Measurements from ENCODE around the gene NAALADL2.

NAALADL2 gene

DNA sequence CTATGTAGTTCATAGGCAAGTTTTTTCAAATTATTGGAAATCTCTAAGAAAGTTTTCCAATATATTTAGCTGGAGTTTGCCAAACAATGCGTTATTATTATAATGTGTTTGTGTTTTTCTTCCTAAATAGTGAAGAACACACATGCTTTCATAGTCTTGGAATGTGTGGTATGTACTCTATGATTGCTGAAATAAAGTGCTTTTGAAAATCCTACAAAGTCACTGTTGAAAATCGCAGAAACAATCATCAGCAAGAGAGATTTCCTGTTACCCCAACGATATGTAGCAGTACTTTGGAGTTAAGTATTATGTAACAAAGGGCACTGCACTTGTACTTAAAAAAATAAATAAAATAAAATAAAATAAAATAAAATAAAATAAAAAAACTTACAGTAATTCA is 796.2 kb downstream of the NAALADL2 start:
- H2AFZ ChIP-seq (ENCODE audit: low read depth, low read length, severe bottlenecking), result no peak overlapping the region
- H3F3A ChIP-seq (ENCODE audit: insufficient read depth), result no peaks in the 10 kb centered on the region
- H3K36me3 ChIP-seq (ENCODE audit: low read length), result no peaks in the 10 kb centered on the region
- H3K9me2 ChIP-seq (replicated peaks; ENCODE audit: insufficient read depth, low read length), result no peaks in the 10 kb centered on the region
- H3K27ac ChIP-seq (ENCODE audit: low read depth, low read length), result no peak overlapping the region
- no peaks in the 10 kb centered on the region for H3K27me3 ChIP-seq (ENCODE audit: low read length)
- no peak overlapping the region for H3K4me3 ChIP-seq (ENCODE audit: insufficient read depth, low read length, poor library complexity, severe bottlenecking)
- H4K20me1 ChIP-seq (ENCODE audit: low read depth, low read length), result no peaks in the 10 kb centered on the region
- TF ChIP-seq, protein P1, sequence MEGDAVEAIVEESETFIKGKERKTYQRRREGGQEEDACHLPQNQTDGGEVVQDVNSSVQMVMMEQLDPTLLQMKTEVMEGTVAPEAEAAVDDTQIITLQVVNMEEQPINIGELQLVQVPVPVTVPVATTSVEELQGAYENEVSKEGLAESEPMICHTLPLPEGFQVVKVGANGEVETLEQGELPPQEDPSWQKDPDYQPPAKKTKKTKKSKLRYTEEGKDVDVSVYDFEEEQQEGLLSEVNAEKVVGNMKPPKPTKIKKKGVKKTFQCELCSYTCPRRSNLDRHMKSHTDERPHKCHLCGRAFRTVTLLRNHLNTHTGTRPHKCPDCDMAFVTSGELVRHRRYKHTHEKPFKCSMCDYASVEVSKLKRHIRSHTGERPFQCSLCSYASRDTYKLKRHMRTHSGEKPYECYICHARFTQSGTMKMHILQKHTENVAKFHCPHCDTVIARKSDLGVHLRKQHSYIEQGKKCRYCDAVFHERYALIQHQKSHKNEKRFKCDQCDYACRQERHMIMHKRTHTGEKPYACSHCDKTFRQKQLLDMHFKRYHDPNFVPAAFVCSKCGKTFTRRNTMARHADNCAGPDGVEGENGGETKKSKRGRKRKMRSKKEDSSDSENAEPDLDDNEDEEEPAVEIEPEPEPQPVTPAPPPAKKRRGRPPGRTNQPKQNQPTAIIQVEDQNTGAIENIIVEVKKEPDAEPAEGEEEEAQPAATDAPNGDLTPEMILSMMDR (IDR thresholded peaks at IDR 0.05; ENCODE audit: insufficient read depth, low read length, poor library complexity, severe bottlenecking), result no peak
- TF ChIP-seq EZH2phosphoT487 (conservative IDR thresholded peaks at IDR 0.05; ENCODE audit: low read length), result no peak
- no peak overlapping the region for H3K9ac ChIP-seq (ENCODE audit: low read length)
- H3K79me2 ChIP-seq (ENCODE audit: insufficient read depth, low read length), result no peaks in the 10 kb centered on the region
- H3K4me2 ChIP-seq (ENCODE audit: low read depth, low read length, poor library complexity, severe bottlenecking), result no peak overlapping the region
- no peaks in the 10 kb centered on the region for H3K9me3 ChIP-seq (ENCODE audit: insufficient read depth, low read length)

DNA sequence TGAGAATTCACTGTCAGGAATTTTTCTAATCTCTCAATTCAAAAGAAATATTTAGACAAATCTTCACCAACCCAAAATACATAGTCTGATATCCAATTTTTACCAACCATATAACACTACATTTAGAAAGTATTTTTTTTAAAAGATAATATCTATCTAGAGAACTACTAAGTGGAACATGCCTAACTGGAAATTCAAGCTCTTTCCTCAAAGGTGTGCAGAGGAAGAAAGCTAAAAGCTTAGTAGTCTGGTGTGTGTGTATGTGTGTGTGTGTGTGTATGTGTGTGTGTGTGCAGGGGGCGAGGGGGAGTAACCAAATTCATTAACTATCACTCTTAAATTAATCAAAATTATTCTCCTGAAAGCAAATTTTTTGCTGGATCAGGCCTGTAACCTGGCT is 797.3 kb downstream of the NAALADL2 start:
- H3K4me3 ChIP-seq (ENCODE audit: insufficient read depth, low read length, poor library complexity, severe bottlenecking), result no peak overlapping the region
- H3K27ac ChIP-seq (ENCODE audit: low read depth, low read length), result no peak overlapping the region
- no peak overlapping the region for H3K9ac ChIP-seq (ENCODE audit: low read length)
- no peaks in the 10 kb centered on the region for H3K9me3 ChIP-seq (ENCODE audit: insufficient read depth, low read length)
- no peaks in the 10 kb centered on the region for H3K79me2 ChIP-seq (ENCODE audit: insufficient read depth, low read length)
- no peak for TF ChIP-seq EZH2phosphoT487 (conservative IDR thresholded peaks at IDR 0.05; ENCODE audit: low read length)
- TF ChIP-seq, protein P1 (IDR thresholded peaks at IDR 0.05; ENCODE audit: insufficient read depth, low read length, poor library complexity, severe bottlenecking), result no peak
- no peaks in the 10 kb centered on the region for H4K20me1 ChIP-seq (ENCODE audit: low read depth, low read length)
- no peak overlapping the region for H2AFZ ChIP-seq (ENCODE audit: low read depth, low read length, severe bottlenecking)
- no peaks in the 10 kb centered on the region for H3K36me3 ChIP-seq (ENCODE audit: low read length)
- H3K4me2 ChIP-seq (ENCODE audit: low read depth, low read length, poor library complexity, severe bottlenecking), result no peak overlapping the region
- H3F3A ChIP-seq (ENCODE audit: insufficient read depth), result no peaks in the 10 kb centered on the region
- no peaks in the 10 kb centered on the region for H3K9me2 ChIP-seq (replicated peaks; ENCODE audit: insufficient read depth, low read length)
- no peaks in the 10 kb centered on the region for H3K27me3 ChIP-seq (ENCODE audit: low read length)

GRCh38 chr3:175659670-175660350 is 800.7 kb downstream of the NAALADL2 start:
- Histone ChIP-seq H3K9ac (ENCODE audit: low read length) (no peak overlapping the region), H3F3A (ENCODE audit: insufficient read depth) (no peaks in the 10 kb centered on the region), H3K27ac (ENCODE audit: low read depth, low read length) (no peak overlapping the region), H3K36me3 (ENCODE audit: low read length) (no peaks in the 10 kb centered on the region), H3K9me2 (replicated peaks; ENCODE audit: insufficient read depth, low read length) (no peaks in the 10 kb centered on the region), H3K27me3 (ENCODE audit: low read length) (no peaks in the 10 kb centered on the region), H3K4me3 (ENCODE audit: insufficient read depth, low read length, poor library complexity, severe bottlenecking) (no peak overlapping the region), H2AFZ (ENCODE audit: low read depth, low read length, severe bottlenecking) (no peak overlapping the region), H3K79me2 (ENCODE audit: insufficient read depth, low read length) (no peaks in the 10 kb centered on the region), H3K4me2 (ENCODE audit: low read depth, low read length, poor library complexity, severe bottlenecking) (no peak overlapping the region), H3K9me3 (ENCODE audit: insufficient read depth, low read length) (no peaks in the 10 kb centered on the region), H4K20me1 (ENCODE audit: low read depth, low read length) (no peaks in the 10 kb centered on the region)
- TF ChIP-seq, protein P1 (IDR thresholded peaks at IDR 0.05; ENCODE audit: insufficient read depth, low read length, poor library complexity, severe bottlenecking), result no peak
- TF ChIP-seq EZH2phosphoT487 (conservative IDR thresholded peaks at IDR 0.05; ENCODE audit: low read length), result no peak
